Liver (tissue), 9 donors: ENCODE data around the gene PTGDR. TPM values are rescaled to one million over a fixed set of nuclear protein-coding genes. Genes with fewer than 3 reads are reported as not detected.

Source experiments
- DNase-seq: peaks from one replicate; pipeline ENCODE4 v3.0.0-alpha.2; 2017; ENCODE audit warnings: low spot score
- H3K27ac ChIP-seq, 2 donors: one replicate each; pipeline ENCODE4 v1.7.0; 2013; ENCODE audit warnings: inconsistent platforms in 2 of 2, low read length in 2 of 2, control low read depth in 1 of 2, low read depth in 1 of 2, mild to moderate bottlenecking in 1 of 2
- H3K27me3 ChIP-seq, 4 donors: one replicate each; pipeline versions ENCODE4 v1.6.1 to v1.7.0; 2013; ENCODE audit warnings: low read length in 3 of 4, inconsistent platforms in 1 of 4, mild to moderate bottlenecking in 1 of 4, moderate library complexity in 1 of 4; ENCODE audit not compliant: control insufficient read depth in 4 of 4, insufficient read depth in 4 of 4
- H3K36me3 ChIP-seq, 4 donors: one replicate each; pipeline versions ENCODE4 v1.6.1 to v1.7.0; 2013; ENCODE audit warnings: low read length in 3 of 4, mild to moderate bottlenecking in 3 of 4, low read depth in 1 of 4, moderate library complexity in 1 of 4; ENCODE audit not compliant: control insufficient read depth in 4 of 4, insufficient read depth in 3 of 4
- H3K4me1 ChIP-seq, 4 donors: one replicate each; pipeline versions ENCODE4 v1.6.1 to v1.7.0; 2013; ENCODE audit warnings: low read length in 3 of 4, mild to moderate bottlenecking in 3 of 4, moderate library complexity in 1 of 4; ENCODE audit not compliant: control insufficient read depth in 4 of 4, insufficient read depth in 4 of 4
- H3K4me3 ChIP-seq, 3 donors: one replicate each; pipeline versions ENCODE4 v1.6.1 to v1.7.0; 2013; ENCODE audit warnings: low read length in 3 of 3, control low read depth in 1 of 3, low read depth in 1 of 3, mild to moderate bottlenecking in 1 of 3
- H3K9ac ChIP-seq, 2 donors: one replicate each; pipeline ENCODE4 v1.7.0; 2013; ENCODE audit warnings: low read length in 2 of 2, mild to moderate bottlenecking in 2 of 2, moderate library complexity in 2 of 2, control low read depth in 1 of 2, low read depth in 1 of 2
- H3K9me3 ChIP-seq, 4 donors: one replicate each; pipeline versions ENCODE4 v1.6.1 to v1.7.0; 2013; ENCODE audit warnings: low read length in 3 of 4; ENCODE audit not compliant: control insufficient read depth in 4 of 4
- ATF3 ChIP-seq: IDR thresholded peaks from 2 replicates; pipeline ENCODE4 v1.6.1; 2016; ENCODE audit warnings: antibody characterized with exemption
- CTCF ChIP-seq: fragments of 150-350 bp; IDR thresholded peaks from 2 replicates; pipeline ENCODE4 v1.5.1; 2017; ENCODE audit warnings: improper control_type of control experiment, low read depth, low read length; ENCODE audit not compliant: missing input control
- FOXA1 ChIP-seq: IDR thresholded peaks from 2 replicates; pipeline ENCODE4 v1.6.1; 2016; ENCODE audit warnings: antibody characterized with exemption
- FOXA2 ChIP-seq: IDR thresholded peaks from 2 replicates; pipeline ENCODE4 v1.6.1; 2016; ENCODE audit warnings: antibody characterized with exemption
- GABPA ChIP-seq, 2 donors: IDR thresholded peaks in 1 of 2; conservative IDR thresholded peaks in 1 of 2; 2 replicates each; pipeline ENCODE4 v1.6.1; 2016; ENCODE audit warnings: antibody characterized with exemption in 2 of 2, mild to moderate bottlenecking in 1 of 2, moderate library complexity in 1 of 2
- HNF4A ChIP-seq, 2 donors: conservative IDR thresholded peaks; 2 replicates each; pipeline ENCODE4 v1.6.1; 2016; ENCODE audit warnings: antibody characterized with exemption in 2 of 2, mild to moderate bottlenecking in 2 of 2
- HNF4G ChIP-seq: IDR thresholded peaks from 2 replicates; pipeline ENCODE4 v1.6.1; 2016; ENCODE audit warnings: antibody characterized with exemption
- JUND ChIP-seq, 2 donors: IDR thresholded peaks; 2 replicates each; pipeline ENCODE4 v1.6.1; 2016; ENCODE audit warnings: antibody characterized with exemption in 2 of 2
- MAX ChIP-seq: IDR thresholded peaks from 2 replicates; pipeline ENCODE4 v1.6.1; 2016; ENCODE audit warnings: antibody characterized with exemption
- NR2F2 ChIP-seq: IDR thresholded peaks from 2 replicates; pipeline ENCODE4 v1.6.1; 2016; ENCODE audit warnings: antibody characterized with exemption
- RAD21 ChIP-seq, 2 donors: IDR thresholded peaks; 2 replicates each; pipeline ENCODE4 v1.6.1; 2016; ENCODE audit warnings: antibody characterized with exemption in 2 of 2, mild to moderate bottlenecking in 2 of 2
- REST ChIP-seq: IDR thresholded peaks from 2 replicates; pipeline ENCODE4 v1.6.1; 2016; ENCODE audit warnings: antibody characterized with exemption, mild to moderate bottlenecking
- RXRA ChIP-seq, 2 donors: IDR thresholded peaks; 2 replicates each; pipeline ENCODE4 v1.6.1; 2017 to 2018; ENCODE audit warnings: antibody characterized with exemption in 2 of 2, mild to moderate bottlenecking in 1 of 2
- SP1 ChIP-seq: IDR thresholded peaks from 2 replicates; pipeline ENCODE4 v1.6.1; 2018; ENCODE audit warnings: antibody characterized with exemption, mild to moderate bottlenecking
- TAF1 ChIP-seq: conservative IDR thresholded peaks from 2 replicates; pipeline ENCODE4 v1.6.1; 2016; ENCODE audit warnings: antibody characterized with exemption, mild to moderate bottlenecking
- YY1 ChIP-seq: IDR thresholded peaks from 2 replicates; pipeline ENCODE4 v1.6.1; 2016; ENCODE audit warnings: antibody characterized with exemption, mild to moderate bottlenecking
- ZBTB33 ChIP-seq: IDR thresholded peaks from 2 replicates; pipeline ENCODE4 v1.6.1; 2016; ENCODE audit warnings: antibody characterized with exemption
- WGBS: extraction: QIAGEN DNeasy Blood & Tissue Kit; methylation state at CpG from one replicate; pipeline ENCODE4 v1.1.7; 2013; 5-methylcytosine and 5-hydroxymethylcytosine counted together
- polyA plus RNA-seq, 2 donors: library from polyadenylated mRNA; stranded (reverse) in 1 of 2; unstranded in 1 of 2; fragments of 200-250 nt in 1 of 2; fragments of >200 nt in 1 of 2; fragmentation: Nextera tagmentation in 1 of 2; extraction: Ambion mirVana in 1 of 2; gene quantifications; one replicate each; pipeline versions ENCODE4 v1.2.1 to v1.2.3, GENCODE V29; 2013 to 2015
- total RNA-seq, 2 donors: library from RNA; depleted of rRNA; stranded (reverse); fragments of >200 nt; gene quantifications; one replicate each; pipeline ENCODE4 v1.2.3, GENCODE V29; 2014
- donor health status: healthy.
- donor health status: healthy.
- donor health status: healthy.
- donor health status: healthy.
- donor health status: healthy.

The PTGDR gene
- total and polyA plus RNA-seq, 4 donors, result 0.14 to 1.4 (median 0.44) TPM

- H3K36me3 ChIP-seq, result no peaks in the 10 kb centered on the region
- H3K4me1 ChIP-seq, result no peaks in the 10 kb centered on the region
- TF ChIP-seq MAX, result no peak
- no peak for TF ChIP-seq RAD21 (IDR thresholded peaks at IDR 0.05)
- no peak for TF ChIP-seq NR2F2
- TF ChIP-seq RXRA (IDR thresholded peaks at IDR 0.05), result no peak
- no peak for TF ChIP-seq TAF1
- TF ChIP-seq ATF3, result no peak
- no peak for TF ChIP-seq CTCF
- no peak for TF ChIP-seq REST
- no peak for TF ChIP-seq HNF4G
- no peak for TF ChIP-seq HNF4A (conservative IDR thresholded peaks at IDR 0.05)
- TF ChIP-seq FOXA2, result no peak
- no peak for TF ChIP-seq JUND (IDR thresholded peaks at IDR 0.05)
- no peak for TF ChIP-seq SP1
- TF ChIP-seq GABPA (IDR thresholded peaks at IDR 0.05 in 1 of 2, conservative IDR thresholded peaks at IDR 0.05 in 1 of 2), result no peak
- TF ChIP-seq FOXA1, result no peak
- no peak for TF ChIP-seq YY1
- TF ChIP-seq ZBTB33, result no peak
- WGBS, result 52% methylated on average over 3 of the region's 3 CpGs
- H3K27ac ChIP-seq, result no peak overlapping the region
- H3K9me3 ChIP-seq, result no peaks in the 10 kb centered on the region
- DNase-seq, result no peak
- no peak overlapping the region for H3K4me3 ChIP-seq
- no peaks in the 10 kb centered on the region for H3K27me3 ChIP-seq
- no peak overlapping the region for H3K9ac ChIP-seq
Measured at GRCh38 chr14:52275372-52275771, 7.9 kb downstream of the PTGDR start.

GRCh38 chr14:52277552-52277951 lies 10.1 kb downstream of the PTGDR start:
- Histone ChIP-seq H3K27ac (no peak overlapping the region), H3K27me3 (peaks cover 0 to 6% (median 0%) of the 10 kb centered on the region in 4 donors), H3K9me3 (no peaks in the 10 kb centered on the region), H3K36me3 (no peaks in the 10 kb centered on the region), H3K4me1 (no peaks in the 10 kb centered on the region), H3K4me3 (no peak overlapping the region), H3K9ac (no peak overlapping the region)
- 78% methylated on average over 4 of the region's 4 CpGs for WGBS
- TF ChIP-seq HNF4A (conservative IDR thresholded peaks at IDR 0.05), result no peak
- TF ChIP-seq HNF4G, result no peak
- TF ChIP-seq FOXA1, result no peak
- TF ChIP-seq RAD21 (IDR thresholded peaks at IDR 0.05), result no peak
- no peak for TF ChIP-seq MAX
- no peak for DNase-seq
